Middle frontal gyrus (tissue), 1 donor: ENCODE data around the gene RNF121.

Experiments used
- DNase-seq: peaks from one replicate; pipeline ENCODE4 v3.0.0-alpha.2; 2015; ENCODE audit warnings: low spot score; ENCODE audit errors: extremely low spot score

RNF121 gene

GRCh38 chr11:71987521-71987920 is 58.7 kb downstream of the RNF121 start:
- no peak for DNase-seq

DNA sequence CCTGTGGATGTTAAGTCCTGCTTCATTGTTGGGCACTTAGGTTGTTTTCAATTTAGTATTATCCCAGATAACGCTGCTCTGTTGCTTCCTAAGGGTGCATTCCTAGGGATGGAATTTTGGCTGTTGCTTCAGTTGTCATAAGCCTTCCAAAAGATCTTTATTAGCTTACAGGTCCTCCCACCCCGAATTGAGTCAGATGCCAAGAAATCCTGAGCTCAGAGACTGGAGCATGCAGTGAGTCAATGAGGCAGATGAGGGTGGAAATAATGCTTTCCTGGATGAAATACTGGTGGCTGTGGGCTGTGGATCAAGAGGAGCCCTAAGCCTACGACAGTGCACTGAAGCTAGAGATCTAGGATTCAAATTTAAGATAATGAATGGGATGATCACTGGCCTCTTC is 59.2 kb downstream of the RNF121 start:
- DNase-seq = no peak

DNA sequence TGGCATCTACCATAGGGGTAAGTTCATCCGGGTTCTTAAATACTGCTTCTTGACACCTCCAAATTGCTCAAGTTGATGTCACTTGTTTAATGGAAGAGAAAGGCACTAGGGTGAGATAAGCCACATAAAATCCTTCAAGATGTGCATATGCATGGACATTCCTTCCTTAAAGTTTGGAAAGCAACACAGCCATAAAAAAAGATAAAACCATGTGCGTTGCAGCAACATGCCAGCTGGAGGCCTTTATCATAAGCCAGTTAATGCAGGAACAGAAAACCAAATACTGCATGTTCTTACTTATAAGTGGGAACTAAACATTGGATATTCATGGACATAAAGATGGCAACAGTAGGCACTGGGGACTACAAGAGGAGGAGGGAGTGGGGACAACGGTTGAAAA is 61.9 kb downstream of the RNF121 start:
- no peak for DNase-seq

GRCh38 chr11:71991494-71991893 is 62.6 kb downstream of the RNF121 start:
- DNase-seq = no peak

- no peak for DNase-seq
Observed at GRCh38 chr11:71992136-71992730, 63.4 kb downstream of the RNF121 start.

GRCh38 chr11:71994786-71995185 is 65.9 kb downstream of the RNF121 start:
- no peak for DNase-seq

DNA sequence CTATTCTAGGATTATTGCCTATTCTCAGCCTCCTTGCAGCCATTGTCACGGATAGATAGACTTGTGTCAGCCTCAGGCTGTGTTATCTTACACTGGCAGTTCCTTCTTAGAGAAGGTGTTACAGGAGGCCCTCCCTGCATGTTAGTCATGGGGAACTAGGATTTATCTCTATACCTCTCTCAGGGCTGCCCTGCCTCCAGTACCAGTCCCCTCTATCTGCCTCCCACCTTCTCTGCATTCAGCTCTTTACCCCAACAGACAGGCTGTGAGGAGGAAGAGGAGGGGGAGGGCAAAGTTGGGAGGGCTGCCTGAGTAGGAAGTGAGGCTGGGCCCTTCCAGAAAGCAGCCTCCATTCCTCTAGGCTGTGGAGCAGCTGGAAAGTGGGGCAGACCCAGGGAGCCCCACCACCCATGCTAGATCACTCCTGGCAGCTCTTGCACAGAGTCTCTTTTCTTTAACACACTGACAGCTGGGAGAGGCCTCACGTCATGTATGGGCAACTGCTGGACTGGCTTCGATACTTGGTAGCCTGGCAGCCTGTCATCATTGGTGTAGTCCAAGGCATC is 67.0 kb downstream of the RNF121 start:
- DNase-seq = no peak

GRCh38 chr11:71996517-71996916 is 67.7 kb downstream of the RNF121 start:
- no peak for DNase-seq

GRCh38 chr11:71996946-71997345 is 68.1 kb downstream of the RNF121 start:
- DNase-seq = no peak

GRCh38 chr11:71997594-71997993 is 68.7 kb downstream of the RNF121 start:
- DNase-seq = no peak

- DNase-seq = no peak
Observed at GRCh38 chr11:71998061-71998460, 69.2 kb downstream of the RNF121 start.

- DNase-seq = no peak
Observed at GRCh38 chr11:71998649-71999310, 69.9 kb downstream of the RNF121 start, which contains the start of gene IL18BP. Gene IL18BP (plus strand): TSS chr11:71998909. CDS start chr11:71999985, 1,076 bp downstream.

GRCh38 chr11:71999362-71999761 is 70.5 kb downstream of the RNF121 start:
- no peak for DNase-seq

DNA sequence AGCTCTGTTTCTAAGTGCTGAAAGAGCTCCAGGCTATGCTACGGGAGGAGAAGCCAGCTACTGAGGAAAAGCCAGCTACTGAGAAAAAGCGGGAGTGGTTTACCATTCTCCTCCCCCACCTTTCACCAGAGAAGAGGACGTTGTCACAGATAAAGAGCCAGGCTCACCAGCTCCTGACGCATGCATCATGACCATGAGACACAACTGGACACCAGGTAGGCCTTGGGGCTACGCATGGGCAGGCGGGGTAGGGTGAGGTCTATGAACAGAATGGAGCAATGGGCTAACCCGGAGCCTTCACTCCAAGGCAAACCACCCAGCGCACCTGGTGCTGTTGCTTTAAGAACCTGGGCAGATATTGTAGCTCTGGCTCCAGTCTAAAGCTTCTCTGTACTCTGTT is 71.0 kb downstream of the RNF121 start:
- no peak for DNase-seq

DNA sequence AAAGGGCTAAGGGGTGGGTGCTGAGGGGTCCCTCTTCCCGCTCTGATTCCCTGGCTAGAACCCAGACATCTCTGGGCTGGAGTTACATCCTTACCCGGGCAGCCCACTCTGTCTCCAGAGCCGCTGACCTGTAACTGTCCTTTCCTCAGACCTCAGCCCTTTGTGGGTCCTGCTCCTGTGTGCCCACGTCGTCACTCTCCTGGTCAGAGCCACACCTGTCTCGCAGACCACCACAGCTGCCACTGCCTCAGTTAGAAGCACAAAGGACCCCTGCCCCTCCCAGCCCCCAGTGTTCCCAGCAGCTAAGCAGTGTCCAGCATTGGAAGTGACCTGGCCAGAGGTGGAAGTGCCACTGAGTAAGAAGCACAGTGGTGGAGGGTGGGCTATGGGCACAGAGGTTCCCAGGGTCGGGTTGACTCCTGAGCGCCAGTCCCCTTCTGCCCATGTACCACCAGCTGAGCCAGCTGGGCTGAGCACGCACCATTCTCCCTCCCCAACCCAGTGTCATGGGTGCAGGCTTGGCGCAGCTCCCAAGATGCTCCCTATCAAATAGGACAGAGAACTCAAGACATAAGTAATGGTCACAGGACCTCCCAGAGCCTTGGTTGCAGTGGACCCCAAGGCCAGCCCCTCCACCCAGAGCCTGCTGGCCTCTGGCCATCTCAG is 71.5 kb downstream of the RNF121 start:
- DNase-seq = no peak

DNA sequence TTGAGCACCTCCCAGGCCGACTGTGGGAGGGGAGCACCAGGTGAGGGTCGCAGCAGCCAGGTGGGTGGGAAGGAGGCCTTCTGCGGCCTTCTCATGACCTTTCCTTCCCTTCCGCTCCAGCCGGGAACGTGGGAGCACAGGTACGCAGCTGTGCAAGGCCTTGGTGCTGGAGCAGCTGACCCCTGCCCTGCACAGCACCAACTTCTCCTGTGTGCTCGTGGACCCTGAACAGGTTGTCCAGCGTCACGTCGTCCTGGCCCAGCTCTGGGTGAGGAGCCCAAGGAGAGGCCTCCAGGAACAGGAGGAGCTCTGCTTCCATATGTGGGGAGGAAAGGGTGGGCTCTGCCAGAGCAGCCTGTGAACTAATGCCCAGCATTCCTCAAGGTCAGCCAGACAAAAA is 72.4 kb downstream of the RNF121 start:
- DNase-seq = no peak

DNA sequence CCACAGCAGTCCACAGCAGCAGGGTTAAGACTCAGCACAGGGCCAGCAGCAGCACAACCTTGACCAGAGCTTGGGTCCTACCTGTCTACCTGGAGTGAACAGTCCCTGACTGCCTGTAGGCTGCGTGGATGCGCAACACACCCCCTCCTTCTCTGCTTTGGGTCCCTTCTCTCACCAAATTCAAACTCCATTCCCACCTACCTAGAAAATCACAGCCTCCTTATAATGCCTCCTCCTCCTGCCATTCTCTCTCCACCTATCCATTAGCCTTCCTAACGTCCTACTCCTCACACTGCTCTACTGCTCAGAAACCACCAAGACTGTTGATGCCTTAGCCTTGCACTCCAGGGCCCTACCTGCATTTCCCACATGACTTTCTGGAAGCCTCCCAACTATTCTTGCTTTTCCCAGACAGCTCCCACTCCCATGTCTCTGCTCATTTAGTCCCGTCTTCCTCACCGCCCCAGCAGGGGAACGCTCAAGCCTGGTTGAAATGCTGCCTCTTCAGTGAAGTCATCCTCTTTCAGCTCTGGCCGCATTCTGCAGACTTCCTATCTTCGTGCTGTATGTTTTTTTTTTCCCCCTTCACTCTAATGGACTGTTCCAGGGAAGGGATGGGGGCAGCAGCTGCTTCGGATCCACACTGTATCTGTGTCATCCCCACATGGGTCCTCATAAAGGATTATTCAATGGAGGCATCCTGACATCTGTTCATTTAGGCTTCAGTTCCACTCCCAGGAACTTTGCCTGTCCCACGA is 73.2 kb downstream of the RNF121 start:
- no peak for DNase-seq

DNA sequence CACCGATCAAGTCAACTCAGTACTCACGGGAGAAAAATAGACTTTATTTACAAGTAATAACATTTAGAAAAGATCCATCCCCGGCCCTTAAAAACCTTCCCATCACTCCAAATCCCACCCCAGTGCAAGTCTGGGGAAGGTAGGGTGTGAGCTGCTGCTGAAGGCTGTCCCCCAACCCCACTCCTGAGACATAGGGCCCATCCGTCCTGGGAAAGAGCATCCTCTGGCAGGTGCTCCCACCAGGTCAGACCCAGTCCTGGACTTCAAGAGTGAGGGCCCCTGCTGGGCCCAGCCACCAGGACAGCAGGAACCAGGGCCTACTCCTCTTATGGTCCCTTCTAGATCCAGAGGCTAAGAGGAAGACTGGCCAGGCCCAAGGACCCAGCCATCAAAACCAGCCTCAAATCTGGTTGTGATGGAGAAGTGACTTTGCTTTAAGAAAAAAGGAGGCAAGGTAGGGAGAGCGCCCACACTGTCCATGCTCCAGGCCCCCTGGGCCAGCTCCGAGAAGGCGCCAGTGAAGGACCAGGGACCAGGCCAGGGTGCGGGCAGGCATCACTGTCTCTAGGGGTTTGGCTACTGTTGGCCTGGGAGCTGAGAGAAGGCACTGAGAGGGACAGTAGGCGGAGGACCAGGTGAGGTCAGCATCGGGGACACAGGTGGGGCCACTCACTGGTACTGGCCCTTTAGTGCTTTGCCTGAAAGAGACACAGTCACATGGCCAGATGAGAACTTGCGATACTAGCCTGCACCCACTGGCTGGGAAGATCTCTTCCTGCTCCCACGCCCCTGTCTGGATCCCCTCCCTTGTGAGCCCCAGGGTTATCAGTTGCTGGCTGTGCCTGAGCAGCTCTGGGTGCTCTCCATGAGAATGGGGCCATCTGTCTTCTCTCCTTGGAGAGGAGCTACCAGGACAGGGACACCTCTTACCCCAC is 74.3 kb downstream of the RNF121 start:
- no peak for DNase-seq

DNA sequence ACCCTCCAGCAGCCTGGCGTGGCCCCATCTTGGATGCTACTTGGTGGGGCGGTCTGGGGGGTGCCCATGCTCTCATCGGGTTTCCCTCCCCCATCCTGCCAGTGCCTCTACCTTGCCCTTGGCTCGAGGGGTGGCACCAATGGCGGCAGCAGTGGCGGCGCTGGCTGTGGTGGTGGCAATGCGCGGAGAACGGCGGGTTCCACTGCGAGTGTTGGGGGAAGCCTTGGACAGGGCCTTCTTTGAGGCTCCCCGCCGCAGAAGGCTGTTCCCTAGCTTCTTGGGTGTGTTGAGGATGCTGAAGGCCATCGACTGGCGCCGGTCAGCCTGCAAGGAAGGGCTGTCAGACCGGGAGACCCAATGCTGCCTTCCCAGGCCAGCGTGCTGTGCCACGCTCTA is 74.9 kb downstream of the RNF121 start:
- no peak for DNase-seq

- DNase-seq = no peak
Observed at GRCh38 chr11:72004515-72005346, 75.9 kb downstream of the RNF121 start.
